Measurements from ENCODE around the gene DHFR2.
"Not testable (repeated sequence)": the region's sequence is repeated elsewhere in the genome, so short reads cannot be mapped to it uniquely, and the experiment has no call there.

Gene DHFR2

GRCh38 chr3:94044100-94044936 is 18.4 kb downstream of the DHFR2 start:
- H3K4me1 ChIP-seq (ENCODE audit: control insufficient read depth, low read depth, low read length); H3K9ac ChIP-seq (ENCODE audit: low read length); H3K36me3 ChIP-seq (ENCODE audit: control insufficient read depth, insufficient read depth, low read length); H3K4ac ChIP-seq (ENCODE audit: low read depth, low read length); DNase-seq; H3K27me3 ChIP-seq (ENCODE audit: insufficient read depth, low read length, poor library complexity); H2BK120ac ChIP-seq (ENCODE audit: low read depth, low read length); H3K56ac ChIP-seq (ENCODE audit: low read length); H4K5ac ChIP-seq (ENCODE audit: low read length); H3K27ac ChIP-seq (ENCODE audit: low read depth, low read length); H3K4me3 ChIP-seq (ENCODE audit: low read length); H2AK5ac ChIP-seq (ENCODE audit: low read length); H3K23ac ChIP-seq (ENCODE audit: low read length); H2BK5ac ChIP-seq (ENCODE audit: low read length); H3K79me1 ChIP-seq (ENCODE audit: low read length); H3K4me2 ChIP-seq (ENCODE audit: low read length); H3K18ac ChIP-seq (ENCODE audit: low read length); H4K8ac ChIP-seq (ENCODE audit: low read depth, low read length); H3K79me2 ChIP-seq (ENCODE audit: control insufficient read depth, insufficient read depth, low read length); H2BK15ac ChIP-seq (replicated peaks; ENCODE audit: low read depth): not testable (repeated sequence)
- no CpG with 5 or more reads among the region's 61 CpGs for WGBS (ENCODE audit: extremely low coverage, insufficient coverage, low lambda C conversion rate)

GRCh38 chr3:94043285-94043684 is 19.4 kb downstream of the DHFR2 start:
- no peak overlapping the region for H2BK15ac ChIP-seq (replicated peaks; ENCODE audit: low read depth)
- H4K8ac ChIP-seq (ENCODE audit: low read depth, low read length): no peak overlapping the region
- H4K5ac ChIP-seq (ENCODE audit: low read length): no peak overlapping the region
- no peak overlapping the region for H2BK5ac ChIP-seq (ENCODE audit: low read length)
- H3K4me1 ChIP-seq (ENCODE audit: control insufficient read depth, low read depth, low read length): no peaks in the 10 kb centered on the region
- H3K56ac ChIP-seq (ENCODE audit: low read length): no peak overlapping the region
- H3K18ac ChIP-seq (ENCODE audit: low read length): no peak overlapping the region
- no peak overlapping the region for H2AK5ac ChIP-seq (ENCODE audit: low read length)
- no peak overlapping the region for H3K27ac ChIP-seq (ENCODE audit: low read depth, low read length)
- WGBS (ENCODE audit: extremely low coverage, insufficient coverage, low lambda C conversion rate): no CpG with 5 or more reads among the region's 1 CpG
- DNase-seq: no peak
- no peaks in the 10 kb centered on the region for H3K36me3 ChIP-seq (ENCODE audit: control insufficient read depth, insufficient read depth, low read length)
- no peak overlapping the region for H3K23ac ChIP-seq (ENCODE audit: low read length)
- no peak overlapping the region for H3K4me3 ChIP-seq (ENCODE audit: low read length)
- no peak overlapping the region for H2BK120ac ChIP-seq (ENCODE audit: low read depth, low read length)
- no peak overlapping the region for H3K9ac ChIP-seq (ENCODE audit: low read length)
- H3K79me2 ChIP-seq (ENCODE audit: control insufficient read depth, insufficient read depth, low read length): no peaks in the 10 kb centered on the region
- H3K4me2 ChIP-seq (ENCODE audit: low read length): no peak overlapping the region
- H3K27me3 ChIP-seq (ENCODE audit: insufficient read depth, low read length, poor library complexity): no peaks in the 10 kb centered on the region
- H3K4ac ChIP-seq (ENCODE audit: low read depth, low read length): no peak overlapping the region
- no peaks in the 10 kb centered on the region for H3K79me1 ChIP-seq (ENCODE audit: low read length)

- no peak overlapping the region for H2BK15ac ChIP-seq (replicated peaks; ENCODE audit: low read depth)
- no peak overlapping the region for H2AK5ac ChIP-seq (ENCODE audit: low read length)
- H2BK5ac ChIP-seq (ENCODE audit: low read length): no peak overlapping the region
- no peaks in the 10 kb centered on the region for H3K79me2 ChIP-seq (ENCODE audit: control insufficient read depth, insufficient read depth, low read length)
- H3K18ac ChIP-seq (ENCODE audit: low read length): no peak overlapping the region
- no peak overlapping the region for H3K4ac ChIP-seq (ENCODE audit: low read depth, low read length)
- no peak overlapping the region for H3K27ac ChIP-seq (ENCODE audit: low read depth, low read length)
- H3K4me1 ChIP-seq (ENCODE audit: control insufficient read depth, low read depth, low read length): no peaks in the 10 kb centered on the region
- H4K5ac ChIP-seq (ENCODE audit: low read length): no peak overlapping the region
- no peak overlapping the region for H3K4me3 ChIP-seq (ENCODE audit: low read length)
- no peak overlapping the region for H3K4me2 ChIP-seq (ENCODE audit: low read length)
- no peak overlapping the region for H3K56ac ChIP-seq (ENCODE audit: low read length)
- no peaks in the 10 kb centered on the region for H3K36me3 ChIP-seq (ENCODE audit: control insufficient read depth, insufficient read depth, low read length)
- DNase-seq: peak; percentile 64
- no peak overlapping the region for H3K23ac ChIP-seq (ENCODE audit: low read length)
- WGBS (ENCODE audit: extremely low coverage, insufficient coverage, low lambda C conversion rate): no CpG with 5 or more reads among the region's 3 CpGs
- H2BK120ac ChIP-seq (ENCODE audit: low read depth, low read length): no peak overlapping the region
- no peaks in the 10 kb centered on the region for H3K79me1 ChIP-seq (ENCODE audit: low read length)
- H3K27me3 ChIP-seq (ENCODE audit: insufficient read depth, low read length, poor library complexity): no peaks in the 10 kb centered on the region
- H4K8ac ChIP-seq (ENCODE audit: low read depth, low read length): no peak overlapping the region
- no peak overlapping the region for H3K9ac ChIP-seq (ENCODE audit: low read length)
Observed at GRCh38 chr3:94036909-94037507, 25.7 kb downstream of the DHFR2 start.

GRCh38 chr3:94028093-94028837 is 34.5 kb downstream of the DHFR2 start, which contains the start of gene STX19:
STX19 (minus strand) TSS chr3:94028597; CDS start chr3:94015269, 13,328 bp downstream.
- no peaks in the 10 kb centered on the region for H3K4me1 ChIP-seq (ENCODE audit: control insufficient read depth, low read depth, low read length)
- no peak within 1 kb of the TSS for H2BK15ac ChIP-seq (replicated peaks; ENCODE audit: low read depth)
- H3K79me1 ChIP-seq (ENCODE audit: low read length): no peaks in the 10 kb centered on the region
- H3K23ac ChIP-seq (ENCODE audit: low read length): no peak within 1 kb of the TSS
- no peak within 1 kb of the TSS for H2BK5ac ChIP-seq (ENCODE audit: low read length)
- H3K18ac ChIP-seq (ENCODE audit: low read length): no peak within 1 kb of the TSS
- DNase-seq: peak; percentile 58
- H2BK120ac ChIP-seq (ENCODE audit: low read depth, low read length): no peak within 1 kb of the TSS
- H3K79me2 ChIP-seq (ENCODE audit: control insufficient read depth, insufficient read depth, low read length): no peaks in the 10 kb centered on the region
- no CpG with 5 or more reads among the region's 8 CpGs for WGBS (ENCODE audit: extremely low coverage, insufficient coverage, low lambda C conversion rate)
- H3K9ac ChIP-seq (ENCODE audit: low read length): no peak within 1 kb of the TSS
- no peaks in the 10 kb centered on the region for H3K36me3 ChIP-seq (ENCODE audit: control insufficient read depth, insufficient read depth, low read length)
- no peak within 1 kb of the TSS for H3K4me3 ChIP-seq (ENCODE audit: low read length)
- no peak within 1 kb of the TSS for H3K56ac ChIP-seq (ENCODE audit: low read length)
- H3K27me3 ChIP-seq (ENCODE audit: insufficient read depth, low read length, poor library complexity): no peaks in the 10 kb centered on the region
- H4K8ac ChIP-seq (ENCODE audit: low read depth, low read length): no peak within 1 kb of the TSS
- no peak within 1 kb of the TSS for H3K27ac ChIP-seq (ENCODE audit: low read depth, low read length)
- no peak within 1 kb of the TSS for H2AK5ac ChIP-seq (ENCODE audit: low read length)
- no peak within 1 kb of the TSS for H3K4ac ChIP-seq (ENCODE audit: low read depth, low read length)
- H4K5ac ChIP-seq (ENCODE audit: low read length): no peak within 1 kb of the TSS
- H3K4me2 ChIP-seq (ENCODE audit: low read length): no peak within 1 kb of the TSS

GRCh38 chr3:94026623-94027022 is 36.1 kb downstream of the DHFR2 start:
- Histone ChIP-seq H3K4me3 (ENCODE audit: low read length) (no peak overlapping the region), H2BK120ac (ENCODE audit: low read depth, low read length) (no peak overlapping the region), H3K4me2 (ENCODE audit: low read length) (no peak overlapping the region), H3K56ac (ENCODE audit: low read length) (no peak overlapping the region), H3K79me2 (ENCODE audit: control insufficient read depth, insufficient read depth, low read length) (no peaks in the 10 kb centered on the region), H3K27ac (ENCODE audit: low read depth, low read length) (no peak overlapping the region), H3K4ac (ENCODE audit: low read depth, low read length) (no peak overlapping the region), H4K8ac (ENCODE audit: low read depth, low read length) (no peak overlapping the region), H2BK5ac (ENCODE audit: low read length) (no peak overlapping the region), H3K4me1 (ENCODE audit: control insufficient read depth, low read depth, low read length) (no peaks in the 10 kb centered on the region), H2AK5ac (ENCODE audit: low read length) (no peak overlapping the region), H3K23ac (ENCODE audit: low read length) (no peak overlapping the region), H3K79me1 (ENCODE audit: low read length) (no peaks in the 10 kb centered on the region), H2BK15ac (replicated peaks; ENCODE audit: low read depth) (no peak overlapping the region), H3K9ac (ENCODE audit: low read length) (no peak overlapping the region), H3K18ac (ENCODE audit: low read length) (no peak overlapping the region), H3K27me3 (ENCODE audit: insufficient read depth, low read length, poor library complexity) (no peaks in the 10 kb centered on the region), H4K5ac (ENCODE audit: low read length) (no peak overlapping the region), H3K36me3 (ENCODE audit: control insufficient read depth, insufficient read depth, low read length) (no peaks in the 10 kb centered on the region)
- DNase-seq: no peak
- no CpG with 5 or more reads among the region's 2 CpGs for WGBS (ENCODE audit: extremely low coverage, insufficient coverage, low lambda C conversion rate)

All from mesendoderm (in vitro differentiated cells).